GM12874 (cell line): ENCODE measurements around the gene OR10A6.

Source experiments
- TF ChIP-seq, protein P1 (sequence below): IDR thresholded peaks from 2 replicates; pipeline ENCODE4 v1.5.1; 2011; ENCODE audit warnings: low read depth, mild to moderate bottlenecking, control low read depth, low read length, moderate library complexity; ENCODE audit not compliant: insufficient read depth

OR10A6 gene

DNA sequence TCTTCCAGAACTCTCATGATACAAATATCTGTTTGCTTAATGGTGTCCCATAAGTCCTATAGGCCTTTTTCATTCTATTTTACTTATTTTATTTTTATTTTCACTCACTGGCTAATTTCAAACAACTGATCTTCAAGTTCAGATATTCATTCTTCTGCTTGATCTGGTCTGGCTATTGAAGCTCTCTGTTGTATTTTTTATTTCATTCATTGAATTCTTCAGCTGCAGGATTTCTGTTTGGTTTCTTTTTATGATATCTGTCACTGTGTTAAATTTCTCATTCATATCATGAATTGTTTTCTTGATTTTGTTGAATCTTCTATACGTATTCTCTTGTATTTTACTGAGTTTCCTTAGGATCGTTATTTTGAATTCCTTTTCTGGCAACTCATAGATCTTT is 13.1 kb upstream of the OR10A6 start:
- TF ChIP-seq, protein P1, sequence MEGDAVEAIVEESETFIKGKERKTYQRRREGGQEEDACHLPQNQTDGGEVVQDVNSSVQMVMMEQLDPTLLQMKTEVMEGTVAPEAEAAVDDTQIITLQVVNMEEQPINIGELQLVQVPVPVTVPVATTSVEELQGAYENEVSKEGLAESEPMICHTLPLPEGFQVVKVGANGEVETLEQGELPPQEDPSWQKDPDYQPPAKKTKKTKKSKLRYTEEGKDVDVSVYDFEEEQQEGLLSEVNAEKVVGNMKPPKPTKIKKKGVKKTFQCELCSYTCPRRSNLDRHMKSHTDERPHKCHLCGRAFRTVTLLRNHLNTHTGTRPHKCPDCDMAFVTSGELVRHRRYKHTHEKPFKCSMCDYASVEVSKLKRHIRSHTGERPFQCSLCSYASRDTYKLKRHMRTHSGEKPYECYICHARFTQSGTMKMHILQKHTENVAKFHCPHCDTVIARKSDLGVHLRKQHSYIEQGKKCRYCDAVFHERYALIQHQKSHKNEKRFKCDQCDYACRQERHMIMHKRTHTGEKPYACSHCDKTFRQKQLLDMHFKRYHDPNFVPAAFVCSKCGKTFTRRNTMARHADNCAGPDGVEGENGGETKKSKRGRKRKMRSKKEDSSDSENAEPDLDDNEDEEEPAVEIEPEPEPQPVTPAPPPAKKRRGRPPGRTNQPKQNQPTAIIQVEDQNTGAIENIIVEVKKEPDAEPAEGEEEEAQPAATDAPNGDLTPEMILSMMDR, result no peak

DNA sequence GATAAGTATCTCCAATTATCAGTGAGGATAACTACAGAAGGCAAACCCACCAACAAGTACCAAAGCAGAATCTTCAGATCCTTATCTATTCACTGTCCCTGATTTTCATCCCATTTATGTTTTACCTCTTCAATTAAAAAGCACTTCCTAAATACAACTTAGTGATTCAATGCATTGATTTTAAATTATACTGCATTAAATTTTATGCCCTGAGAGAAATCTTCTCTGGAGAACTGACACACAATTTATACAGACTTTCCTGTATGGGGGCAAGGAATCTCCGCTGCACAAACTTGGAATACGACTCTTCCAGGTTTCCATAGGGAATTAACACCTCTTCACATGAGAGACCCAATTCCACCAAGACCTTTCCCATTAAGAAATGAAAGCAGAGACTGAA is 10.5 kb upstream of the OR10A6 start, which contains the start of gene OR10A3:
TSS of gene OR10A3 (minus strand) at position 101 of the 400 bp plus-strand sequence. CDS start 2,188 bp downstream, outside the sequence.
- TF ChIP-seq, protein P1, result no peak

DNA sequence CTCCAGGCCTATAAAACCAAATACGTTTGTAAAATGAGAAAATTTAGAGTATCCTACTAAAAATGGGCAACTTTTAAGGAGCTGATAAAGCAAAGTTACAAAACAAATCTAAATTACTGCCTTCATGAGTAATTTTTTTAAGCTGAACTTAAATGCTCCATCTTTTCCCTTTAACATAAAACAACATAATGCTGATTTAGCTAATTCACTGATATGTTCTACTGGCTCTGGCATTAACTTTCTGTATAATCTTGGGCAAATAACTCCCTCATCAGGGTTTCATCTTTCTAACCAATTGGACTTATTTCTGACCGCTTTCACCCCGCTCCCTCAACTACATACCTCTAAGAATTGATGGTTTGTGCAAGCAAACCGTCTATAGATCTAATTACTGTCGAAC is 10.1 kb upstream of the OR10A6 start:
- TF ChIP-seq, protein P1, result no peak

DNA sequence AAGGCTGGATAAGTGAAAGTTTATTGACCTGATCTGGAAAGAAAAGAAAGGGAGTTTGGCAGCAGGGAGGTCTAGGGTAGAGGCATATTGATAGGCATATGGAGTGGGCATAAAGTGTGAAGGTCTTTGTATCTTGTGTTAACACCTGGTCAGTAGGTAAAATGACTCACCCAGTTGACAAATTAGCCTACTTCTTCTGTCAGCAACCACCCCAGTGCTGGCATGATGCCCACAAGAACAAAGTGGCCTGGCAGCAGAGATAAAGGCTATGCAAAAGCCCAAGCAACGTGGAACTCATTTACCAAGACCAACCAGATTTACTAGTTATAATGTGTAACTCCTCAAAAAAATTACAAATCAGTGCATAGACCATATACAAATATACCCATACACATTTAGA is 5.5 kb upstream of the OR10A6 start:
- TF ChIP-seq, protein P1, result no peak

DNA sequence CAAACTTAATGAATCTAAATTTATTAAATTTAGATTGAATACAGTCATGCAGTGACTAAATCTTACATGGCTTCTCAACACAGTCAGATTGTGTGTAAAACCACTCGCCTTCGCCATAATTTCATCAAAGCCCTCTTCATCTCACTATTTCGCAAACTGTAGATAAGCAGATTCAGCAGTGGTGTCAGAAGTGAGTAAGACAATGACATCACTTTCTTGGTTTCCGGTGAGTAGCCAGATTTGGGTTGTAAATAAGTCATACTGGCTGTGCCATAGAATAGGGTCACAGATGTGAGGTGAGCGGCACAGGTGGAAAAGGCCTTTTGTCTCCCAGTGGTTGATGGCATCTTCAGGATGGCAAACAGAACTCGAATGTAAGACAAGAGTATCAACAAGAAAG is 3.4 kb downstream of the OR10A6 start:
- TF ChIP-seq, protein P1, result no peak

DNA sequence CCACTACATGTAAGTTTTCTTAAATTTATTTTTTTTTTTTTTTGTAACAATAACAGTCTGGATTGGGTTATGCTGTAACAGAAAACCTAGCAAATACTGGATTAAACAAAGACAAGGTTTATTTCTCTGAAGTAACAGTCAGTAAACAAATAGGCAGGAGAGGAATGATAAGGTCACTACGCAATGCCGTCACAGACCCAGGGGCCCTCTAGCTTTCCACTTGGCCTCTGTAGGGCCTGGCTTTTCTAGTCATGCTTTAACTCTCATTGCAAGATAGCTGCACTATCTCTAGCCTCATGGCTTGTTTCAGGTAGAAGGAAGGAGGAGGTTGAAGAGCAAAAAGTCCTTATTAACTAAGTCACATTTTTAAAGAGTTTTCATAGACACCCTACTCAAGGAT is 6.5 kb downstream of the OR10A6 start:
- TF ChIP-seq, protein P1, result no peak

DNA sequence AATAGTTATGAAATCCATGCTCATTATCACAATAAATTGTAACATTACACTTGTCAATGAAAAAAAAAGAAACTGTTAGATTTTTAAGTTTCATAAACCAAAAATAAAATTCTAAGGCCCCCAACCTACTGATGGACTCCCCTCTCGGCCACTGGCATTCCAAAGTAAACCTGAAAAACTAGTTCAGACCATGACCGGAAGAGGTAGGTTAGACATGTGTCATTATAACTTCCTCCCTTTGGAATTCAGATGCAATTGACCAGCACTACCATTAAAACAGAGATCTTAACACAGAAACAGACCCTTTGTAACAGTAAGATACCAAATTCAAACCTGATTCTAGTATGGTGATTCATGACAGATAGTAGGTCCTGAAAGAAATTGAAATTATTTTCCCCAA is 12.9 kb downstream of the OR10A6 start:
- TF ChIP-seq, protein P1, result no peak

DNA sequence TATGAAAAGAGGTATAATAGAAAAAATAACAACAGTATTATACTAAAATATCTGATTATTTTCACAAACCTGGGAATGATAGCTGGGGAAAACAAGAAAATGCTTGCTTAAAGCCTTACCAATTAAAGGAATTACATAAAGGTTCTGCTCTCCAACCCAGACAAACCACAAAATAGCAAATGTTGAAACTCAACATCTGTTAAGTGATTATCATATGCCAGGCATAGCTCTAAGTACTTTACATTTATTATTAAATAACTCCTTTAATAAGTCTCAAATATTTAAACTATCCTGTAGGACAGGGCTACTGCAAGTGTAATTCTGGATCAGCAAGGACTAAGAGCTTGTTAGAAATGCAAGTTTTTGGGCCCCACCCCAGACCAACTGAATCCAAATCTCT is 20.1 kb downstream of the OR10A6 start:
- TF ChIP-seq, protein P1, result no peak
